ENCODE results near the gene EFCAB13. TPM values are rescaled to one million over a fixed set of nuclear protein-coding genes. Genes with fewer than 3 reads are reported as not detected.

EFCAB13 gene
- total RNA-seq, 1 donor from 2014 or later: 3.3 TPM

DNA sequence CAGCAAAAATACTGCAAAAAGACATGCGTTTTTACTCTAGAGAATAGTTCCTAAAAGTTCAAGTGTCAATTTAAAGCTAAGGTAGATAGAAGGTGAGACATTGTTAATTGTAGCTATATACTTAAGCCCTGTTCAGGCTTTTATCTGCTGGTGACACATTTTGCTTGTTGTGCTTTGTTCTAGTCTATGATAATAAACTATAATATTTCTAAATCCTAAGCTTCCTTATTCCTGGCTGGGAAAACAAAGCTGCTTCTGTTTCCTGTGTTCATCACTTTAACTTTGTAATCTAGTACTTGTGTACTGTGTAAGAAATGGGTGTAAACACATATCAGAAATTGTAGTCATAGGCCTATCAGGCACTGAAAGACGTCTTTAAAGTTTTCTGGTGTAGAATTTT, 77.3 kb downstream of the EFCAB13 start:
- DNase-seq: no peak
- Mint-ChIP-seq H3K4me3 (ENCODE audit: unreplicated experiment) (no peak overlapping the region), H3K27me3 (ENCODE audit: unreplicated experiment) (no peaks in the 10 kb centered on the region), H3K27ac (ENCODE audit: unreplicated experiment) (no peak overlapping the region), H3K36me3 (ENCODE audit: unreplicated experiment) (no peaks in the 10 kb centered on the region), H3K9me3 (ENCODE audit: unreplicated experiment) (no peaks in the 10 kb centered on the region), H3K4me1 (ENCODE audit: low read depth, unreplicated experiment) (no peaks in the 10 kb centered on the region)
- TF ChIP-seq, protein P1, sequence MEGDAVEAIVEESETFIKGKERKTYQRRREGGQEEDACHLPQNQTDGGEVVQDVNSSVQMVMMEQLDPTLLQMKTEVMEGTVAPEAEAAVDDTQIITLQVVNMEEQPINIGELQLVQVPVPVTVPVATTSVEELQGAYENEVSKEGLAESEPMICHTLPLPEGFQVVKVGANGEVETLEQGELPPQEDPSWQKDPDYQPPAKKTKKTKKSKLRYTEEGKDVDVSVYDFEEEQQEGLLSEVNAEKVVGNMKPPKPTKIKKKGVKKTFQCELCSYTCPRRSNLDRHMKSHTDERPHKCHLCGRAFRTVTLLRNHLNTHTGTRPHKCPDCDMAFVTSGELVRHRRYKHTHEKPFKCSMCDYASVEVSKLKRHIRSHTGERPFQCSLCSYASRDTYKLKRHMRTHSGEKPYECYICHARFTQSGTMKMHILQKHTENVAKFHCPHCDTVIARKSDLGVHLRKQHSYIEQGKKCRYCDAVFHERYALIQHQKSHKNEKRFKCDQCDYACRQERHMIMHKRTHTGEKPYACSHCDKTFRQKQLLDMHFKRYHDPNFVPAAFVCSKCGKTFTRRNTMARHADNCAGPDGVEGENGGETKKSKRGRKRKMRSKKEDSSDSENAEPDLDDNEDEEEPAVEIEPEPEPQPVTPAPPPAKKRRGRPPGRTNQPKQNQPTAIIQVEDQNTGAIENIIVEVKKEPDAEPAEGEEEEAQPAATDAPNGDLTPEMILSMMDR (IDR thresholded peaks at IDR 0.05; ENCODE audit: partially characterized antibody, unreplicated experiment): no peak

DNA sequence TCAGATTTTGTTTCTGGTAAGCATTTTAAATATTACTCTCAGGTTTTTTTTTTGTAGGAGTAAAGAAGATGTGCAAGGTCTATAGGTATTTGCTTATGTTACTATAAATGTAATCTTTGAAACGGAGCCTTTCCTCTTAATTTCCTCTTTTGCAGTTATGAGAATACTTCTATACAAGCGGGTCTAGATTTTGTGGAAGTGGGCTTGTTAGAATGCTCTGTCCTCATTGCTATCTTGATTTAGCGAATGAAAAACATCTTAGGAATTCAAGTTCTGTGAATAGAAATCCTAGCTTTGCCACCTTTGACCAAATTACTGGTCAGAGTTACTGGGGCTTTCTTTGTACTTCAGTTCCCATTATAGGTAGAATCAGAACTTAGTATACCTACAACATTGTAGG, 80.3 kb downstream of the EFCAB13 start:
- TF ChIP-seq, protein P1 (IDR thresholded peaks at IDR 0.05; ENCODE audit: partially characterized antibody, unreplicated experiment): no peak

DNA sequence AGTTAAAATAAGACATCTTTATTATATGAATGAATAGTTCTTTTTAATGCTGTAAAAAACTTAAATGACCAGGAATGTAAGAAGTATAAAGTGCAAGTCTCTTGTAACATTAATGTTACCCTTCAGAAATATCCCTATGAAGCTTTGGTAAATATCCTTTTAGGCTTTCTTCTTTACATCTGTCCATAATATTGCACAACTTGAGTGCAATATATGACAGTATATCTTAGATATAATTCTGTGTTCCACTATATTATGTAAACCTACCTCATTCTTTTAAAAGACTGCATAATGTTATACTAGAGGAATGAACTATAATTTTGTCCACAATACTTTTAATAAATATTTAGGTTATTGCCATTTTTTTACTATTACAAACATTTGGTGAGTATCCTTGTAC, 81.1 kb downstream of the EFCAB13 start:
- no peak overlapping the region for H3K27ac Mint-ChIP-seq (ENCODE audit: unreplicated experiment)
- DNase-seq: no peak
- no peaks in the 10 kb centered on the region for H3K36me3 Mint-ChIP-seq (ENCODE audit: unreplicated experiment)
- TF ChIP-seq, protein P1 (IDR thresholded peaks at IDR 0.05; ENCODE audit: partially characterized antibody, unreplicated experiment): no peak
- no peaks in the 10 kb centered on the region for H3K4me1 Mint-ChIP-seq (ENCODE audit: low read depth, unreplicated experiment)
- no peaks in the 10 kb centered on the region for H3K27me3 Mint-ChIP-seq (ENCODE audit: unreplicated experiment)
- no peak overlapping the region for H3K4me3 Mint-ChIP-seq (ENCODE audit: unreplicated experiment)
- H3K9me3 Mint-ChIP-seq (ENCODE audit: unreplicated experiment): no peaks in the 10 kb centered on the region

More for the DNA sequence above, 80.3 kb downstream of the EFCAB13 start:
- H3K9me3 Mint-ChIP-seq (ENCODE audit: unreplicated experiment): no peaks in the 10 kb centered on the region
- no peak overlapping the region for H3K4me3 Mint-ChIP-seq (ENCODE audit: unreplicated experiment)
- H3K4me1 Mint-ChIP-seq (ENCODE audit: low read depth, unreplicated experiment): no peaks in the 10 kb centered on the region
- no peaks in the 10 kb centered on the region for H3K27me3 Mint-ChIP-seq (ENCODE audit: unreplicated experiment)
- no peak for DNase-seq
- H3K36me3 Mint-ChIP-seq (ENCODE audit: unreplicated experiment): no peaks in the 10 kb centered on the region
- no peak overlapping the region for H3K27ac Mint-ChIP-seq (ENCODE audit: unreplicated experiment)

DNA sequence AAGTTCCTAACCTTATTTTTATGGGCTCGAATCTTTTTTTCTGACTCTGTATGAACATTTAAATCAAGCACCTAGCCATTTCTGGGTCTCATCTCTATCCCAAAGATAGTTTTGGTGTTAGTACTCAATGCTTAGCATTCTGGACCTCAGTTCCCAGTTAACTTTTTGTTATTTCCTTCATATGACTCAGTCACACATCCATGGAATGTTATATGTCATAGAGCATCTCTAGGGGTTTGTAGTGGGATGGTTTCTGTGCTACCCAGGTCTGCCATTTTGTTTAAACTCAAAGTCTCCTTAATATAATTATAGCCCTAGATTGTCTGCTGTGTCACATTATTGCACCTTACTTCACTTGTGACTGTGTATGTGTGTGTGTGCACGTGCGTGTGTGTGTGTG, 90.1 kb downstream of the EFCAB13 start:
- Mint-ChIP-seq H3K4me3 (ENCODE audit: unreplicated experiment) (no peak overlapping the region), H3K27me3 (ENCODE audit: unreplicated experiment) (no peaks in the 10 kb centered on the region), H3K4me1 (ENCODE audit: low read depth, unreplicated experiment) (no peaks in the 10 kb centered on the region), H3K27ac (ENCODE audit: unreplicated experiment) (no peak overlapping the region), H3K9me3 (ENCODE audit: unreplicated experiment) (no peaks in the 10 kb centered on the region), H3K36me3 (ENCODE audit: unreplicated experiment) (no peaks in the 10 kb centered on the region)
- TF ChIP-seq, protein P1 (IDR thresholded peaks at IDR 0.05; ENCODE audit: partially characterized antibody, unreplicated experiment): no peak
- no peak for DNase-seq

DNA sequence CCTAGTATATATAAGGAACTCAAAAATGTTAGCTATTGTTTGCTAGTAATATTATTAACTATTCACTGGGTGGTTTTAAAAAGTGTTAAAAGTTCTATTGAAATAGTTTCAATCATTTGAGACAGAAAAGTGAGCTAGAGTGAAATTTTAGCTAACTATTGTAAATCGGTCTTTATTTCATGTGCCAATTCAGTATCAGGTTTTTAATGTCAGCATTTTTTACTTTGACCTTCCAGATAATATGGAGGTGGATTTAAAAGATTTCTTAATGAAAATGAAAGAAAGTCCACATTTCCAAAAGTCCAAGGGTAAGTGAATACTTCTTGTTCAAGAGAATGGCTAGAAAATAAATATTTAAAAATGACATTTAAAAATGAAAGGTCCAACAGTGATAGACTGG, 90.9 kb downstream of the EFCAB13 start:
- H3K36me3 Mint-ChIP-seq (ENCODE audit: unreplicated experiment): no peaks in the 10 kb centered on the region
- DNase-seq: no peak
- no peak overlapping the region for H3K4me3 Mint-ChIP-seq (ENCODE audit: unreplicated experiment)
- no peaks in the 10 kb centered on the region for H3K27me3 Mint-ChIP-seq (ENCODE audit: unreplicated experiment)
- no peaks in the 10 kb centered on the region for H3K4me1 Mint-ChIP-seq (ENCODE audit: low read depth, unreplicated experiment)
- H3K27ac Mint-ChIP-seq (ENCODE audit: unreplicated experiment): no peak overlapping the region
- no peaks in the 10 kb centered on the region for H3K9me3 Mint-ChIP-seq (ENCODE audit: unreplicated experiment)
- TF ChIP-seq, protein P1 (IDR thresholded peaks at IDR 0.05; ENCODE audit: partially characterized antibody, unreplicated experiment): no peak
